Transverse colon (tissue), 4 donors: ENCODE measurements around the gene GNPTAB. TPM values are rescaled to one million over a fixed set of nuclear protein-coding genes. Genes with fewer than 3 reads are reported as not detected.

Experiments used
- DNase-seq: peaks from one replicate; pipeline ENCODE4 v3.0.0-alpha.2; 2019
- H3K27ac ChIP-seq, 4 donors: fragments of 200-600 bp; sonication (generic); 2 replicates each; pipeline ENCODE4 v1.5.1; 2016 to 2018; ENCODE audit warnings: inconsistent platforms in 4 of 4
- H3K27me3 ChIP-seq: fragments of 200-600 bp; sonication (generic); 2 replicates; pipeline ENCODE4 v1.5.1; 2017; ENCODE audit warnings: inconsistent platforms
- H3K36me3 ChIP-seq, 4 donors: fragments of 200-600 bp; sonication (generic); 2 replicates each; pipeline ENCODE4 v1.5.1; 2017 to 2019; ENCODE audit warnings: inconsistent platforms in 4 of 4
- H3K4me1 ChIP-seq, 4 donors: fragments of 200-600 bp; sonication (generic); 2 replicates each; pipeline ENCODE4 v1.5.1; 2017 to 2020; ENCODE audit warnings: inconsistent platforms in 4 of 4
- H3K4me3 ChIP-seq, 4 donors: fragments of 200-600 bp; sonication (generic); 1 replicate in 1 of 4; 2 replicates in 3 of 4; pipeline versions ENCODE4 v1.5.1 to v1.6.1; 2017 to 2019; ENCODE audit warnings: inconsistent platforms in 4 of 4
- H3K9me3 ChIP-seq, 2 donors: fragments of 200-600 bp; sonication (generic); 2 replicates each; pipeline ENCODE4 v1.5.1; 2017 to 2019; ENCODE audit warnings: inconsistent platforms in 2 of 2
- CTCF ChIP-seq, 5 experiments: fragments of 200-600 bp in 3 of 5; fragments of 450-650 bp in 2 of 5; sonication (generic) in 3 of 5; IDR thresholded peaks; 1 replicate in 2 of 5; 2 replicates in 3 of 5; pipeline ENCODE4 v1.5.1; 2016 to 2017; ENCODE audit warnings: antibody characterized with exemption in 5 of 5, inconsistent platforms in 3 of 5, mild to moderate bottlenecking in 2 of 5, moderate library complexity in 1 of 5
- EP300 ChIP-seq: sonication (generic); formaldehyde crosslinking; IDR thresholded peaks from one replicate; pipeline ENCODE4 v1.6.1; 2017; ENCODE audit warnings: antibody characterized with exemption, low read depth
- POLR2A ChIP-seq: fragments of 450-650 bp; IDR thresholded peaks from one replicate; pipeline ENCODE4 v1.6.1; 2016; ENCODE audit warnings: antibody characterized with exemption, mild to moderate bottlenecking, moderate library complexity
- POLR2AphosphoS5 ChIP-seq, 3 donors: sonication (generic); formaldehyde crosslinking; IDR thresholded peaks; one replicate each; pipeline ENCODE4 v1.6.1; 2016; ENCODE audit warnings: antibody characterized with exemption in 3 of 3
- WGBS, 2 donors: methylation state at CpG; one replicate each; pipeline ENCODE4 v1.1.5; 2018; ENCODE audit warnings: low coverage in 1 of 2; 5-methylcytosine and 5-hydroxymethylcytosine counted together
- in situ Hi-C, 4 donors: fragments of 200-750 bp; cut with MboI; loops; one replicate each; pipeline versions ENCODE4 v1.15.0 to v1.15.1; 2017; ENCODE audit warnings: low sequenced_read_pairs in 3 of 4, low pct_ligation_motif_present in 1 of 4, low pct_unique_long_range_greater_than_20kb in 1 of 4
- intact Hi-C: fragments of 100-400 bp; cut with DNase I; formaldehyde crosslinking; loops from one replicate; pipeline ENCODE4 v1.15.1; 2023; ENCODE audit warnings: low total_unique reads
- total RNA-seq, 4 donors: library from RNA; depleted of rRNA; stranded (reverse); fragments of >200 nt; gene quantifications; one replicate each; pipeline ENCODE4 v1.1.0, GENCODE V29; 2016

GNPTAB gene
- total RNA-seq, 4 donors from 2014 or later, result 24.1 to 83.0 (median 64.5) TPM

- Histone ChIP-seq H3K27me3 (no peaks in the 10 kb centered on the region), H3K4me3 (no peak overlapping the region), H3K27ac (no peak overlapping the region), H3K9me3 (no peaks in the 10 kb centered on the region), H3K4me1 (peaks cover 0 to 13% (median 1%) of the 10 kb centered on the region in 4 donors), H3K36me3 (peaks cover 0 to 17% (median 6%) of the 10 kb centered on the region in 4 donors)
- in situ Hi-C loops (loop anchor here in 3 of 4 donors (10.0 to 25.0 kb wide), 3 partner anchors 202 to 352 kb away; partner anchors contain the start of gene ARL1 (in 2 of the 3)), intact Hi-C loops (no loop called here)
- 69 to 76% methylated on average over 4 to 5 of the region's 5 CpGs for WGBS, 2 donors
- TF ChIP-seq POLR2A, result no peak
- TF ChIP-seq CTCF (IDR thresholded peaks at IDR 0.05), result no peak
- no peak for TF ChIP-seq EP300
- TF ChIP-seq POLR2AphosphoS5 (IDR thresholded peaks at IDR 0.05), result no peak
- DNase-seq, result no peak
Observed at GRCh38 chr12:101764051-101764792, 66.5 kb downstream of the GNPTAB start.

- intact Hi-C loops, result no loop called here
- Histone ChIP-seq H3K36me3 (peaks cover 0 to 21% (median 2%) of the 10 kb centered on the region in 4 donors), H3K9me3 (no peaks in the 10 kb centered on the region), H3K4me1 (peaks cover 0 to 13% (median 1%) of the 10 kb centered on the region in 4 donors), H3K27ac (no peak overlapping the region), H3K4me3 (no peak overlapping the region), H3K27me3 (no peaks in the 10 kb centered on the region)
- in situ Hi-C loops, result loop anchor here in 3 of 4 donors (10.0 to 25.0 kb wide), 3 partner anchors 201 to 351 kb away; partner anchors contain the start of gene ARL1 (in 2 of the 3)
- WGBS, 2 donors, result 61 to 76% methylated on average over 2 to 6 of the region's 6 CpGs
- DNase-seq, result no peak
- TF ChIP-seq CTCF (IDR thresholded peaks at IDR 0.05) (no peak), POLR2AphosphoS5 (IDR thresholded peaks at IDR 0.05) (no peak), EP300 (no peak), POLR2A (no peak)
Observed at GRCh38 chr12:101763246-101763931, 67.4 kb downstream of the GNPTAB start.

GRCh38 chr12:101761781-101762180, 69.0 kb downstream of the GNPTAB start:
- Histone ChIP-seq H3K4me1 (peaks cover 0 to 13% (median 1%) of the 10 kb centered on the region in 4 donors), H3K36me3 (peaks cover 0 to 15% (median 2%) of the 10 kb centered on the region in 4 donors), H3K4me3 (no peak overlapping the region), H3K27ac (no peak overlapping the region), H3K9me3 (no peaks in the 10 kb centered on the region), H3K27me3 (no peaks in the 10 kb centered on the region)
- TF ChIP-seq CTCF (IDR thresholded peaks at IDR 0.05) (no peak), EP300 (no peak), POLR2AphosphoS5 (IDR thresholded peaks at IDR 0.05) (no peak), POLR2A (no peak)
- 91 to 98% methylated on average over 4 of the region's 4 CpGs for WGBS, 2 donors
- intact Hi-C loops, result no loop called here
- in situ Hi-C loops, result loop anchor here in 3 of 4 donors (10.0 to 25.0 kb wide), 3 partner anchors 199 to 349 kb away; partner anchors contain the start of gene ARL1 (in 2 of the 3)
- DNase-seq, result no peak

- H3K27ac ChIP-seq, result no peak overlapping the region
- 75 to 76% methylated on average over 5 of the region's 5 CpGs for WGBS, 2 donors
- H3K36me3 ChIP-seq, result peaks cover 0 to 12% (median 4%) of the 10 kb centered on the region in 4 donors
- TF ChIP-seq POLR2A, result no peak
- no peak for TF ChIP-seq POLR2AphosphoS5 (IDR thresholded peaks at IDR 0.05)
- no peak for TF ChIP-seq CTCF (IDR thresholded peaks at IDR 0.05)
- TF ChIP-seq EP300, result no peak
- H3K4me3 ChIP-seq, result no peak overlapping the region
- no peaks in the 10 kb centered on the region for H3K9me3 ChIP-seq
- peaks cover 0 to 13% (median 1%) of the 10 kb centered on the region in 4 donors for H3K4me1 ChIP-seq
- no peak for DNase-seq
- intact Hi-C loops, result no loop called here
- in situ Hi-C loops, result loop anchor here in 3 of 4 donors (10.0 to 25.0 kb wide), 3 partner anchors 199 to 349 kb away; partner anchors contain the start of gene ARL1 (in 2 of the 3)
- H3K27me3 ChIP-seq, result no peaks in the 10 kb centered on the region
Observed at GRCh38 chr12:101761350-101761749, 69.4 kb downstream of the GNPTAB start.
